Choroid plexus epithelial cell (primary cell): ENCODE measurements around the gene GNGT2.

ENCODE experiments used
- DNase-seq: peaks from one replicate; pipeline ENCODE4 v3.0.0-alpha.2; 2010; ENCODE audit warnings: low read depth
- H3K4me3 ChIP-seq: 2 replicates; pipeline ENCODE4 v1.5.1; 2011; ENCODE audit warnings: low read depth, mild to moderate bottlenecking, control low read depth, low read length, moderate library complexity
- CTCF ChIP-seq: conservative IDR thresholded peaks from 2 replicates; pipeline ENCODE4 v1.5.1; 2011; ENCODE audit warnings: low read depth, mild to moderate bottlenecking, control low read depth, inconsistent platforms, low read length, moderate library complexity

GNGT2 gene

GRCh38 chr17:49216953-49217650 lies 6.7 kb upstream of the GNGT2 start:
- H3K4me3 ChIP-seq = no peak overlapping the region
- no peak for DNase-seq
- TF ChIP-seq CTCF = no peak

- H3K4me3 ChIP-seq = no peak overlapping the region
- DNase-seq = no peak
- no peak for TF ChIP-seq CTCF
These were observed 6.1 kb upstream of the GNGT2 start for GRCh38 chr17:49216482-49216881.

GRCh38 chr17:49214676-49215360 lies 4.4 kb upstream of the GNGT2 start:
- no peak for TF ChIP-seq CTCF
- no peak for DNase-seq
- H3K4me3 ChIP-seq = no peak overlapping the region

GRCh38 chr17:49213847-49214246 lies 3.5 kb upstream of the GNGT2 start:
- TF ChIP-seq CTCF = no peak
- no peak for DNase-seq
- no peak overlapping the region for H3K4me3 ChIP-seq

- no peak overlapping the region for H3K4me3 ChIP-seq
- no peak for DNase-seq
- no peak for TF ChIP-seq CTCF
These were observed 3.0 kb upstream of the GNGT2 start for GRCh38 chr17:49213399-49213798.

- no peak for TF ChIP-seq CTCF
- H3K4me3 ChIP-seq = no peak overlapping the region
- DNase-seq = no peak
These were observed 1.3 kb downstream of the GNGT2 start for GRCh38 chr17:49209061-49209571.
